Uterus (tissue), 2 donors: Measurements from ENCODE around the gene GRIK2.

Source experiments
- CTCF ChIP-seq, 4 experiments: fragments of 200-600 bp in 2 of 4; fragments of 450-650 bp in 2 of 4; sonication (generic) in 2 of 4; IDR thresholded peaks; one replicate each; pipeline ENCODE4 v1.5.1; 2016 to 2019; ENCODE audit warnings: antibody characterized with exemption in 4 of 4, mild to moderate bottlenecking in 2 of 4, moderate library complexity in 1 of 4
- POLR2A ChIP-seq, 2 donors: fragments of 450-650 bp; IDR thresholded peaks; one replicate each; pipeline ENCODE4 v1.6.1; 2016; ENCODE audit warnings: antibody characterized with exemption in 2 of 2, mild to moderate bottlenecking in 1 of 2, moderate library complexity in 1 of 2

- TF ChIP-seq CTCF (IDR thresholded peaks at IDR 0.05), result no peak
- no peak for TF ChIP-seq POLR2A (IDR thresholded peaks at IDR 0.05)
Observed at GRCh38 chr6:101909366-101909765, 515.9 kb downstream of the GRIK2 start.
